Stimulated activated CD8-positive, alpha-beta memory T cell treated with anti-CD3 and anti-CD28 coated beads, Interleukin-15, amount 100 ng/mL, for 48 hours (primary cell): ENCODE results near the gene CXCL1.

Source experiments
- DNase-seq, 2 donors: peaks; one replicate each; pipeline ENCODE4 v3.0.0-alpha.2; 2020; ENCODE audit warnings: low read depth in 2 of 2

CXCL1 gene

DNA sequence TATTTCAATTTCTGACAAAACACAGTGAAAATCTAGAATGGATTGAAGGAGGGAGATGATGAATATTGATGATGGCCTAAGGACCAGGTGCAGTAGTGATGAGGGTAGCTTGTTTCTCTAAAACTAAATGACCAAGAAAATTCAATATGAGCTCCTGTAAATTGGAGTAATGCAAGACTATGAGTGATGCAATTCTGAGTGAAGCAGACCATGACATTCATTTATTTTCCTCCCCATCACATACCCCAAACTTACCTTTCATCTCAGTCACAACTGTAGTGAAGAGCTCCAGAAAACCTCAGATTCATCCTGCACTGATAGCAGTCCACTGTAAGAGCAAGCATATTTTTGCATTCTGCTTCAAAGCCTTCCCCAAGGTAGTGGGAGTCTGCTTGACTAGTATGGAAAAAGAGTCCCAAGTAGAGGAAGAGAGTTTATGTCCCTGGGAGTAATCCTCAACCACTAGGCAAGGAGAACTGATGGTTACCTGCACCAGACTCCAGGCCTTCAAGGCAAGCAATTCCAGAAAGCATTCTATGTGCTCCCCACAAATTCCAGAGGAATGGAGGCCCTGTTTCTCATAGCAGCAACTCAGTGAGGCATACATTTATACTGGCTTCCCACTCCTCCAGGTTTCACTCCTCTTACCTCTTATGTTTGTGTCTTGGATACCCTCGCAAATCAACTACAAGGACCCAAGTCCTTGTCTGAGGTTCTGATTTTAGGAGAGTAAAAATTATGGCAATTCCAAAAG is 47.2 kb downstream of the CXCL1 start:
- DNase-seq: no peak

DNA sequence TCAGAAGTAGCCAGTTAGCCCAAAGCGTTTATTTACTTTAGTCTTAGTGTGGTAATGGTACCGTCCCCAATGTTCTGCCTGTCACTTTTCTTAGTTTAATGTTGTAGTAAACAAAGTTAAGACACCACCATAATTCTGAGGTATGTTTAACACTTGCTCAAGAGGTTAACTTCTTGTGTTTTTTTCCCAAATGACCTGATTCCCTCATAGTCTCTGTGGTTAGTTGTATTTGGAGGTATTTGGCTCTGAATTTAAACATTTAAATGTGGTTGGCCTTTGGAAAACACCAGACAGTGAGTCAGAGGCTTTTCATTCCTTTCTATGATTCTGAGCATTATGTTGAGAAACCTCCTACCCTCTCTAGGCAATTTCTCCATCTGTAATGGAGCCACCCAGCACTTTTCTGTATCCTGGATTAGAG is 47.9 kb downstream of the CXCL1 start:
- DNase-seq: no peak

GRCh38 chr4:73918058-73918457 is 48.9 kb downstream of the CXCL1 start:
- DNase-seq: no peak

- no peak for DNase-seq
Measured at GRCh38 chr4:73919691-73920090, 50.5 kb downstream of the CXCL1 start.
